HG03159 (cell line): Measurements from ENCODE around the gene DCAF11.

Experiments used
- ATAC-seq: cut with Tn5 transposase; IDR thresholded peaks from one replicate; pipeline ENCODE4 v1.9.1; 2021; ENCODE audit warnings: mild to moderate bottlenecking, moderate library complexity; ENCODE audit not compliant: unreplicated experiment

Gene DCAF11

GRCh38 chr14:24116128-24116814, 1.7 kb downstream of the DCAF11 start:
- no peak for ATAC-seq

GRCh38 chr14:24117179-24117578, 2.6 kb downstream of the DCAF11 start:
- no peak for ATAC-seq

DNA sequence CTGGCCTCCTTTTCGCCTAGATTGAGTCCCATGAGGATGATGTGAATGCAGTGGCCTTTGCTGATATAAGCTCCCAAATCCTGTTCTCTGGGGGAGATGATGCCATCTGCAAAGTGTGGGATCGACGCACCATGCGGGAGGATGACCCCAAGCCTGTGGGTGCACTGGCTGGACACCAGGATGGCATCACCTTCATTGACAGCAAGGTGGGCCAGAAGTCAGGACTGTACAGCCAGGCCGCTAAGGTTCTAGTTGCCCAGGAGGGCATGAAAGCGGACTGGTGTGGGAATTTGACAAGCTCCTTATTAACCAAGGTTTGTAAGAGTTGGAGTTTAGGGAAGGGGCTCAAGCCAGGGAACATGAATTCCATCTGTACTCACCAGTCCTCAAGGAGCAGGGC, 5.1 kb downstream of the DCAF11 start:
- ATAC-seq: no peak

- ATAC-seq: no peak
These were observed 6.6 kb downstream of the DCAF11 start for GRCh38 chr14:24121210-24121609.

DNA sequence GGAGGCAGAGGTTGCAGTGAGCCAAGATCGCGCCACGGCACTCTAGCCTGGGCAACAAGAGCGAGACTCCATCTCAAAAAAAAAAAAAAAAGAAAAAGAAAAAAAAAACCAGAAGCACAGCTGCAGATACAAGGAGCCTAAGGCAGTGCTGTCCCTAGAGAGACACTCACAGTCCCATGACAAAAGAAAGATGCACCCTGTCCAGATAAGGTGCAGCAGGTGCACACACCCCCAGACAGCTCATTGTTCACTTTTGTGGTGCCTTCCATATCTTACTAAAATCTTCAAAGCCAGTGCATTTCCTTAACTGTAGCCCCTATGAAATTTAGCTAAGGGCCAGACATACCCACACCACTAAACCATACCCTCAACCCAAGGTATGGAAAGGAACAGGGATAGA, 7.8 kb downstream of the DCAF11 start:
- ATAC-seq: no peak

DNA sequence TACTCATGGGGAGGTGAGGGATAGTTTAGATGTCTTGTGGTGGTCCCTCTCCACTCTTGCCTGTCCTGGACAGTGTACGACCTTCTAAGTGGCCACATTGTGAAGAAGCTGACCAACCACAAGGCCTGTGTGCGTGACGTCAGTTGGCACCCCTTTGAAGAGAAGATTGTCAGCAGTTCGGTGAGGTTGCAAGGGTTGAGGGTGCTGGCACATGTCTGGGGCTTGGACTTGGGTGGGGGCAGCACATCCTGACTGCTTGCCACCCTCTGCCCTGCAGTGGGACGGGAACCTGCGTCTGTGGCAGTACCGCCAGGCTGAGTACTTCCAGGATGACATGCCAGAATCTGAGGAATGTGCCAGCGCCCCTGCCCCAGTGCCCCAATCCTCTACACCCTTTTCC, 8.3 kb downstream of the DCAF11 start:
- ATAC-seq: no peak

DNA sequence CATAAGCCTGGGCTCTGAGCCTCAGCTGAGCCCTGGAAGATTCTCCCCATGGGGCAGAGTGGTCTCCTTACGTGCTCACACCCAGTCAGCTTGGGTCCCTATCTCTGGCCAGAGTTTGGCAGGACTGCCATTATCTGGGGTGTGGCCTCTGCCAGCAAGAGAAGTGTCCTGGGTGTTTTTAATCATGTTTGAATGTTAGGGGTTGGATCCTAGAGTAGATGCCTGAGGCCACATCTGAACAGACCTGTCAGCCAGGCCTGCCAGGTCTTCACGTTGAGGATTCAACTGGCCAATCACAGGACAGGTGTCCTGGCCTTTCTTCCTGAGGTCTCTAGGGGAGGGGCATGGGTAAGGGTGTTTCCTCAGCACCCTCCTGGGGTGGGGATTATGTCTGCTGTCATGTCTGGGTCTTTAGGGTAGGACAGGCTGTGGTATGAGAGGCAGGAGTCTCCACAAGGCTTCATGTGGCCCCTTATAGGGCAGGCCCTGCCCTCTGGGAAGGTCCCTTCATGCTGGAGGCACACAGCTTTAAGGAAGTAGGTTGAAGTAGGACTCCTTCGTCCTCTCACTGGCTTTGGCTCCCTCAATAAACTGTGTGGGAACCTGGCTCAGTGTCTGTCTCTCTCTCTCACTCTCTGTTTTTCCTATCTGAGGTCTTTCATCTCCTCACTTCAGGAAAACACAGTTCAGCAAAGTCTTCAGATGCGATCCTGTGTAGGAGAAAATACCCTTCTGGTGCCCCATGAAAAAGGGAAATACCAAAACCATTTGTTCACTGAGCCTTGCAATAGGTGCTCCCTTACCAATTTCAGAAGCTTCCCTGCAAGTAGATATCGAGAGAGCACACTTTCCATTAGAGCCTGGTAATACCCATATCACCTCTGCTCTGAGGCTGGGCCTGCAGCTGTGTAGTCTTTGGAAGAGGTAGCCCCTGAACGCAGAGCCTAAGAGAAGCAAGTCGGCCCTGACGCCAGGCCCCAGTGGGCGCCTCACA, 9.1 kb downstream of the DCAF11 start:
- ATAC-seq: no peak

DNA sequence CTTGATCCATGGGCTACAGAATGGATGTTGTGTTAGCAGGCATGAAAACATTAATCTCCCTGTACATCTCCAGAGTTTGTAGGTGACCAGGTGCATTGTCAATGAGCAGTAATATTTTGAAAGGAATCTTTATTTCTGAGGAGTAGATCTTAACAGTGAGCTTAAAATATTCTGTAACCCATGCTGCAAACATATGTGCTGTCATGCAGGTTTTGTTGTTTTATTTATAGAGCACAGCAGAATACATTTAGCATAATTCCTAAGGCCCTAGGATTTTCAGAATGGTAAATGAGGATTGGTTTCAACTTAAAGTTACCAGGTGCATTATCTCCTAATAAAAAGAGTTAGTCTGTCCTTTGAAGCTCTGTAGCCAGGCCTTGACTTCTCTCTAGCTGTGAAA, 12.4 kb downstream of the DCAF11 start:
- no peak for ATAC-seq

DNA sequence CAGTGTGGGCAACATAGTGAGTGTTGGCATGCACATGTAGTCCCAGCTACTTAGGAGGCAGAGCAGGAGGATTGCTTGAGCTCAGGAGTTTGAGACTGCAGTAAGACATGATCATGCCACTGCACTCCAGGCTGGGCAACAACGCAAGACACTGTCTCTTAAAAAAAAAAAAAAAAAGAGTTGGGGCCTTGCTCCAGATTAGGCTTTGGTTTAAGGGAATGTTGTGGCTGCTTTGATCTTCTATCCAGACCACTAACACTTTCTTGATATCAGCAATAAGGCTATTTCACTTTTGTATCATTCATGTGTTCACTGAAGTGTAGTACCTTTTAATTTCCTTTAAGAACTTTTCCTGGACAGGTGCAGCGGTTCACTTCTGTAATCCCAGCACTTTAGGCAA, 13.1 kb downstream of the DCAF11 start:
- ATAC-seq: no peak

GRCh38 chr14:24129410-24129998, 14.9 kb downstream of the DCAF11 start:
- ATAC-seq: no peak

GRCh38 chr14:24130380-24130716, 15.8 kb downstream of the DCAF11 start, which contains the start of gene FITM1:
Gene FITM1, plus strand, starts transcription at chr14:24130659. Its CDS starts 905 bp downstream, at chr14:24131564.
- ATAC-seq: no peak

GRCh38 chr14:24130717-24131548, 16.4 kb downstream of the DCAF11 start:
- ATAC-seq: no peak

GRCh38 chr14:24131549-24131966, 17.0 kb downstream of the DCAF11 start:
- no peak for ATAC-seq

DNA sequence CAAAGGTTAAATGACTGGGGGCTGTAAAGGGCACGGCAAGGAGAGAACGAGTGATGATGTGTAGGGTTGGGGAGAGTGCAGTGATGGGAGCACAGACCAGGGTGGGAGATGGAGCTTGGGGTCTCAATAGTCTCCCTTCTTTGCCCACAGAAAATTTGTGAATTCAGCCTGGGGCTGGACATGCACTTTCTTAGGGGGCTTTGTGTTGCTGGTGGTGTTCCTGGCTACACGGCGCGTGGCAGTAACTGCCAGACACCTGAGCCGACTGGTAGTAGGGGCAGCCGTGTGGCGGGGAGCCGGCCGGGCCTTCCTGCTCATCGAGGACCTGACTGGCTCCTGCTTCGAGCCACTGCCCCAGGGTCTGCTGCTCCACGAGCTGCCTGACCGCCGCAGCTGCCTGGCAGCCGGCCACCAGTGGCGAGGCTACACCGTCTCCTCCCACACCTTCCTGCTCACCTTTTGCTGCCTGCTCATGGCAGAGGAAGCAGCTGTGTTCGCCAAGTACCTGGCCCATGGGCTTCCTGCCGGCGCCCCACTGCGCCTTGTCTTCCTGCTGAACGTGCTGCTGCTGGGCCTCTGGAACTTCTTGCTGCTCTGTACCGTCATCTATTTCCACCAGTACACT, 17.6 kb downstream of the DCAF11 start:
- no peak for ATAC-seq

- ATAC-seq: no peak
These were observed 18.4 kb downstream of the DCAF11 start for GRCh38 chr14:24132976-24133375.

GRCh38 chr14:24133735-24134134, 19.2 kb downstream of the DCAF11 start:
- ATAC-seq: no peak

GRCh38 chr14:24135584-24135833, 20.9 kb downstream of the DCAF11 start:
- ATAC-seq: peak; percentile 15

DNA sequence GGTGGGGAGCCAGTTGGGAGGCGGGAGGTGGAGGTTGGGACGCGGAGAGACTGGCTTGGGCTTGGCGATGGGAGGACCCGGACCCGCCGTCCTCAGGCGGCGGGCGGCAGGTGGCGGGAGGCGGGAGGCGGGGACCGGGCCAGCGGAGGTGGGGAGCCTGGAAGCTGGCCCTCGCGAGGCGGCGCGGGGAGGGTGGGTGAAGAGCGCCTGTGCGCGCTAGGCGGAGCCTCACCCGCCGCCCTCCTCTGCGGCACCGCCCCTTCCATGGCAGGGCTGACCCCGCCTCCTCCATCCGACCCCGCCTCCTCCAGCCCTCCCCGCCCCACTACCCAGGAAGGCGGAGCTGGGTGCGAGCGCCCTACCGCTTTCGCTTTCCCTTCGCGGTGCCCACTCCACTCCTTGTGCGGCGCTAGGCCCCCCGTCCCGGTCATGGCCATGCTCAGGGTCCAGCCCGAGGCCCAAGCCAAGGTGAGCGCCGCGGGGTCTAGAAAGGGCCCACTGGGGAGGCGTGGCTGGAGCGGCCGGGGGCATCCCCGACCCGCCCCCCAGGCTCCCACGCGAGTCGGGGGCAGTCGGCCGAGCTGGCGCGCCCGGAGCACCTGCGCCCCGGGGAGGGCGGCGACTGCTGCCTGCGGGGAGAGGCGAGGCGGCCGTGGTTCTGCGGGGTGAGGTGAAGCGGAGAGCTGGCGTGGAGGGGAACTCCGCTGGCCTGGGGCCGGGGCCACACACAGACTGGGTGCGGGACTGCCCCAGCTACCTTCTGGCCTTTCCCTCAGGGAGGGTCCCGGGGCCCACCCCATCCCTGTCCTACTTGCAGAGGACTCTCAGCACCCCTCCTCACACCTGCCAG, 21.5 kb downstream of the DCAF11 start, which contains the start of gene PSME1:
Gene PSME1, plus strand, starts transcription at position 361 of the 850 bp plus-strand sequence. Its CDS starts 69 bp downstream, at position 430.
- peak; percentile 81 for ATAC-seq

DNA sequence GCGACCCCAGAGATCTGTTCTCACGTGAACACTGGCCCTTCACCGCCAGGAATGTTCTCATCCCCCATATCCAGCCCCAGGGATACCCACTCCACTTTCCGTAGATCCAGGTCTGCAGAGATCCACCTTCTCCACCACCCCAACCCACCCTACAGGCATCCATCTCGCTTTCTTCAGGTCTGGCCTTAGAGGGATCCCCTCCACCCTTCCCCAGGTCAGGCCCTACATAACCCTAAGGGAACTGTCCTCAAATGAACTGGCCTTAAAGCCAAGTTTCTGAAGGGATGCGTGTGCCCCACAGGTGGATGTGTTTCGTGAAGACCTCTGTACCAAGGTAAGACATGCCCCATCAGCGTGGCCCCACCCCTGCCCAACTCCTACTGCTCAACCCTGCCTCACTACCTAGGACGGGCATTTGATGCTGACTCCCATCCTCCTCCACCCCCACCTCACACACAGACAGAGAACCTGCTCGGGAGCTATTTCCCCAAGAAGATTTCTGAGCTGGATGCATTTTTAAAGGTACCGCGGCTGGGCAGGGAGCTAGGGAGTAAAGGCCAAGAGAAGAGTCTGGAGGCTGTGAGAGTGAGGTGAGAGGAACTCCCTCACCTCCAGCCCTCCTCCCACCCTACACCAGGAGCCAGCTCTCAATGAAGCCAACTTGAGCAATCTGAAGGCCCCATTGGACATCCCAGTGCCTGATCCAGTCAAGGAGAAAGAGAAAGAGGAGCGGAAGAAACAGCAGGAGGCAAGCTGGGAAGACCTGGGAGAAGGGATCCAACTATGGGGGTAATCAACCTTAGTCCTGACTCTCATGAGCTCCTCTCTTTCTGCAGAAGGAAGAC, 22.3 kb downstream of the DCAF11 start:
- ATAC-seq: no peak
